ENCODE measurements around the gene APBA2.

APBA2 gene

DNA sequence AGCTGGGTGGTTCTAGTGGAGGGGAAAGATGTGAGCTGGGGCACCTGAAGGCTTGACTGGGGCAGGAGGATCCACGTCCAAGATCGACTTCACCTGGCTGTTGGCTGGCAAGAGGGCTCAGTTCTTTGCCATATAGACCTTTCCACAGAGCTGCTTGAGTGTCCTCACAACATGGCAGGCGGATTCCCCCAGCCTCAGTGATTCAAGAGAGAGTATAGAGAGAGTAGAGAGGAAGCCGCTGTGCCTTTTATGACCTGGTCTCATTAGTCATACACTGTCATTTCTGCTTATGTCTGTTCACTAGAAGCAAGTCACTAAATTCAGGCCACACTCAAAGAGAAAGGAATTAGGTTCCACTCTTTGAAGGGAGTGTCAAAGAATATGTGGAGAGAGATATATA, 101.6 kb downstream of the APBA2 start:
- no peak for DNase-seq

GRCh38 chr15:28989239-28989830, 103.6 kb downstream of the APBA2 start:
- peak; percentile 20 for DNase-seq

GRCh38 chr15:28989896-28990295, 104.1 kb downstream of the APBA2 start:
- DNase-seq, result no peak

- no peak for DNase-seq
These were observed 104.6 kb downstream of the APBA2 start for GRCh38 chr15:28990390-28990789.

- no peak for DNase-seq
These were observed 105.7 kb downstream of the APBA2 start for GRCh38 chr15:28991236-28992171.

GRCh38 chr15:28992336-28992864, 106.6 kb downstream of the APBA2 start:
- no peak for DNase-seq

GRCh38 chr15:28993051-28993719, 107.4 kb downstream of the APBA2 start:
- DNase-seq, result no peak

DNA sequence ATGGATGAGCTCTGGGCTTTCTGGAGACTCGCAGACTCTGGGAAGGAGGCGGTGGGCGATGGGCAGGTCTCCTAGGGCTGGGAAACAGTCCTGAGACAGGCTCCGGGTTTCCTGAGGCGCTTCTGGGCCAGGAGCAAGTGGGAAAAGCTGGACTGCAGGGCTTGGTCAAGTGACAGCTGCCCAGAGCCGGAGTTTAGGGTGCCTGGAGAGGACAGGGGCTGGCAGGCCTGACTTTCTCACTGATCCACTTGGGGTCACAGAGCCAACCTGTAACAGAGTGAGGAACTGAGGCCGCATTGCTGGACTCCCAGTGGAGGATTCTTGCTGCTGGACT, 107.9 kb downstream of the APBA2 start:
- no peak for DNase-seq

DNA sequence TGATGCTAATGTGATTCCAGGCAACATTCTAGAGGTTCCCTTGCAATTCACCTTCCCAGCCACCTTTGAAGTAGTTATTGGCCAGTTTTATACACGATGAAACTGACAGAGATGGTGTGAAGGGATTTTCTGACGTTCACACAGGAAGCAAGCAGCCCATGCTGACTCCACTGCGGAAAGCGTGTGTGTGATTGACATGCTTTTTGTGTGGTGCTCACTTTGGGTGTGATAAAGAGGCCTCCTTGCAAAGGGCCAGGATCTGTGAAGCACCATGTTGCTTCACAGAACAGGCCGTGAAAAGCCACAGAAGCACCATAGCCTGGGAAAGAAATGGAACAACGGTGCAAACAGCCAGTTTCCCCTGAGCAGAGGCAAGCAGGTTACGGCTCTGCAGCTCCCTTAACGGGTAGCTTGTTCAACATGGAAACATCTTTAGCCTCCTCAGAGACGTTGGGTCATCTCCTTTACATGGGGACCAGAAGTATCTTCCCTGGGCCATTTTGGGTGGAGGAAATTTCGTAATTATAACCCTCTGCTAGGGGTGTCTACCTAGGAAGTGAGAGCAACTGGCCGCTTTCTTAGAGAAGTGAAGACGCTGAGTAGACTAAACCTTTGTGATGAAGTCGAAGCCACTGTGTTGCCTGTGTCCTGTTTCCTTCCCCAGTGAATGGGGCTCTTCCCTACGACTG, 108.5 kb downstream of the APBA2 start:
- no peak for DNase-seq

GRCh38 chr15:28994831-28995596, 109.2 kb downstream of the APBA2 start:
- no peak for DNase-seq

GRCh38 chr15:28995705-28996104, 109.9 kb downstream of the APBA2 start:
- DNase-seq, result no peak

DNA sequence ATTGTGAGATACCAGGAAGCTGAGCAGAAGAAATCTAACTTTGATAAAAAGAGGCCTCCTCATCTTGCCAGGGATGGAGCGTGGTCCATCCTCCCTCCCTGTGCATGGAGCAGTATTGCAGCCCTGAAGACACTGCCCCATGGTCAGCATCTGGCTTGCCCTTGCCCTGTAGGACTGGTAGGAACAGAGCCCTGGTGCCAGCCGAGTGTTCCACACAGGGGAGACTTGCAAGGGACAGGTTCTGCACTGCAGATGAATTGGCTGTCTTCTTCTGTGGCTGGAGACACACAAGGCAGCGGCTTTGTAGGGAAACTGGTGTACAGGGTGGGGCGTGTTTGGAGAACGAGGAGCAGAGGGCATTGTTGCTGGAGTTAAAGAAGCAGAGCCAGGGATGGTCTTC, 110.5 kb downstream of the APBA2 start:
- DNase-seq, result no peak

DNA sequence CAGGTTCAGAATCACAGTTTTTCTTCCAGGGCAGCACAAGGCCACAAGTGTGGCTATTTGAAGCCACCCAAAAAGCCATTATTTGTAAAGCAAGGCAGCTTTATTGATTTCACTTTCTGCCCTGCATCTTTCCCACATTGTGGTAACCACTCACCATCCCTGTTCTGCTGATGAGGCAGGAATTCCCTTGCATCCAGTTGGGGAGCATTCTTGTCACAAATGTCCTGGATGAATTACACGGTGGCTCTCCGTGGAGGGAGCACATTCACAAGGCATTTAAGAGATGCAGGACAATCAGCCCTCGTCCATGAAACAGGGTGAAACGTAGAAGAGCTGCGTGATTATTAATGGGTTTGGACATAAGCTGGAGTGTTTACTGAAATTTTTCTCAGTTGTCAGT, 111.2 kb downstream of the APBA2 start:
- no peak for DNase-seq

GRCh38 chr15:28997791-28998190, 112.0 kb downstream of the APBA2 start:
- no peak for DNase-seq

DNA sequence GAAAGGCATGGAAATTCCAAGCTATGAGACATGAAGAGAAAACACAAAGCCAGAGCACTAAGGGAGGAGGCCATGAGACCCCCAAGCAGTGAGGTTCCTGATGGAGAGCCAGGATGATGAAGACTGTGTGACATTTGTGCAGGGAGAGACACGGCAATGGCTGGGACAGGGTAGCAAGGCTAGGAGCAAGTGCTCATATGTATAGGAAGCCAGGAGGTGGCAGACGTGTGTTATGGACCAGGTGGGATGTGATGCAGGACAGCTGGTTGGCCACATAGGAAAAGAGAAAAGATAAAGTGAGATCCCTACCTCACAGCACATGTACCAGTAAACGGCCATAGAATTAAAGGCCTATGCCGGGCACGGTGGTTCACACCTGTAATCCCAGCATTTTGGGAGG, 112.7 kb downstream of the APBA2 start:
- DNase-seq, result no peak

DNA sequence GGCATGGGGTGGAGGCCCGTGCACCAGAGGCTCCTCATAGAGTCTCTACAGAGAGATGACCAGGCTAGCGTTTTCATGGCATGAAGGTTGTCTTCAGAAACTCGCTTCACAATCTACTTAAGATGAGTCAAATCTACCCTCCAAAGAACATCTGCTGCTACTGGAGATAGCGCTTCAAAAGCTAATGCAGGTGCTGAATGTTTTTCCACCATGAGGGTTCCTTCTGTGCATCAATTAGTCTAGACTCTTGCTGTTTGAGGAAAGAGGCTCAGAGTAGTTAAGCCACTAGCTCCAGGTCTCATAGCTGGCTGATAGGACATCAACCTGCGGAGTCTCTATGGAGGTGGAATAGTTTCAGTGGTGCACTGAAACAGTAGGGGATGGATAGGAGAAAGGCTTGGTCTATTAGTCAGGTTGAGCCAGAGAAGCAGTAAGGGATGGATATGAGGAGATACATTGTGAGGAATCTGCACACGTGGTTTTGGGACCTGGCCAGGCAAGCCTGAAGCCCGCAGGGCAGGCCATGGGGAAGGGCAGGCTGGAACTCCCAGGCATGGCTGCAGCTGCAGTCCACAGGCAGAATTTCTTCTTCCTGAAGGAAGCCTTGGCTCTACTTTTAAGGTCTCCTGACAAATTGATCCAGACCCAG, 117.5 kb downstream of the APBA2 start:
- DNase-seq, result peak; percentile 24

- DNase-seq, result no peak
These were observed 118.1 kb downstream of the APBA2 start for GRCh38 chr15:29003840-29004233.

GRCh38 chr15:29005931-29006330, 120.2 kb downstream of the APBA2 start:
- DNase-seq, result no peak

GRCh38 chr15:29008846-29009245, 123.1 kb downstream of the APBA2 start:
- no peak for DNase-seq

- no peak for DNase-seq
These were observed 126.3 kb downstream of the APBA2 start for GRCh38 chr15:29012097-29012496.

DNA sequence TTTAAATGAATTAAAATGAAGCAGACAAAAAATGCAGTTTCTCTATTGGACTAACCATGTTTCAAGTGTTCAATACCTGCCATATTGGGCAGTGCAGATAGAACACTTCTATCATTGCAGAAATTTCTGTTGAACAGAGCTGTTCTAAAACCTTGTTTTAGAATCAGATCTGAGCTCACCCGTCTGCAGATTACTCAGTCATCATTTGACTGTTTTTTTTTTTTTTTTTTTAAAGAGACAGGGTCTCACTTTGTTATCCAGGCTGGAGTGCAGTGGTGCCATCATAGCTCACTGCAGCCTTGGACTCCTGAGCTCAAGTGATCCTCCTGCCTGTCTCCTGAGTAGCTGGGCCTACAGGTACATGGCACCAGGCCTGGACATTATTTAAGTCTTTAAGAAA, 128.7 kb downstream of the APBA2 start:
- no peak for DNase-seq

- DNase-seq, result no peak
These were observed 130.7 kb downstream of the APBA2 start for GRCh38 chr15:29016518-29016917.
